Psoas muscle (tissue), 8 donors: ENCODE data around the gene ICAM2. TPM values are rescaled to one million over a fixed set of nuclear protein-coding genes. Genes with fewer than 3 reads are reported as not detected.

Experiments
- ATAC-seq, 4 donors: fragments of 200-7000 bp; cut with Tn5 transposase; one replicate each; pipeline ENCODE4 v1.9.1; 2020; ENCODE audit warnings: moderate library complexity in 3 of 4, mild to moderate bottlenecking in 2 of 4
- DNase-seq, 2 donors: peaks; one replicate each; pipeline ENCODE4 v3.0.0-alpha.2; 2020
- H3K27ac ChIP-seq: fragments of 200-600 bp; one replicate; pipeline ENCODE4 v1.8.0; 2022
- H3K27me3 ChIP-seq, 3 donors: fragments of 200-600 bp in 1 of 3; one replicate each; pipeline versions ENCODE4 v1.6.1 to v1.8.0; 2013 to 2022; ENCODE audit warnings: low read length in 2 of 3, mild to moderate bottlenecking in 2 of 3, moderate library complexity in 1 of 3; ENCODE audit not compliant: insufficient read depth in 3 of 3
- H3K36me3 ChIP-seq, 2 donors: fragments of 200-600 bp in 1 of 2; one replicate each; pipeline versions ENCODE4 v1.6.1 to v1.8.0; 2013 to 2022; ENCODE audit warnings: low read depth in 1 of 2, mild to moderate bottlenecking in 1 of 2, moderate library complexity in 1 of 2; ENCODE audit not compliant: insufficient read depth in 1 of 2
- H3K4me1 ChIP-seq: fragments of 200-600 bp; one replicate; pipeline ENCODE4 v1.8.0; 2022
- H3K4me3 ChIP-seq: fragments of 200-600 bp; one replicate; pipeline ENCODE4 v1.8.0; 2022; ENCODE audit warnings: mild to moderate bottlenecking
- H3K9me3 ChIP-seq: fragments of 200-600 bp; one replicate; pipeline ENCODE4 v1.8.0; 2022
- WGBS, 3 donors: extraction: QIAGEN DNeasy Blood & Tissue Kit; methylation state at CpG; one replicate each; pipeline versions ENCODE4 v1.1.6 to v1.1.7; 2013; 5-methylcytosine and 5-hydroxymethylcytosine counted together
- intact Hi-C, 2 donors: fragments of 100-400 bp; cut with DNase I; formaldehyde crosslinking; loops; one replicate each; pipeline versions ENCODE4 v1.11.0 to v1.14.2; 2022
- polyA plus RNA-seq, 3 donors: library from polyadenylated mRNA; stranded (reverse); fragments of 200-250 nt; gene quantifications; one replicate each; pipeline ENCODE4 v1.2.3, GENCODE V29; 2013
- total RNA-seq, 4 donors: library from RNA; stranded (reverse); fragmentation: NEBNext Ultra II Directional in 2 of 4; extraction: Animal tissue kit (Norgen Biotek cat#: 25700) in 2 of 4; gene quantifications; one replicate each; pipeline versions ENCODE4 v1.2.1 to v1.2.4, GENCODE V29; 2021 to 2023
- TF ChIP-seq, protein P1 (sequence below): fragments of 200-600 bp; IDR thresholded peaks from one replicate; pipeline ENCODE4 v1.8.0; 2022; ENCODE audit warnings: antibody characterized with exemption
- donor health status: healthy with polysubstance abuse.
- donor health status: DM: no; HTN: no; CAD: no; lungs with moderate emphysema.
- donor health status: Bipolar disorder and iron deficiency.
- donor health status: healthy.
- donor health status: DM: yes; HTN: yes; CAD: no.
- donor health status: DM: no; HTN: no; CAD: no.
- donor health status: DM: no; HTN: no; CAD: no.
- donor health status: DM: yes; HTN: yes; CAD: no.

The ICAM2 gene
- total and polyA plus RNA-seq, 7 donors = 20.4 to 50.0 (median 27.0) TPM

DNA sequence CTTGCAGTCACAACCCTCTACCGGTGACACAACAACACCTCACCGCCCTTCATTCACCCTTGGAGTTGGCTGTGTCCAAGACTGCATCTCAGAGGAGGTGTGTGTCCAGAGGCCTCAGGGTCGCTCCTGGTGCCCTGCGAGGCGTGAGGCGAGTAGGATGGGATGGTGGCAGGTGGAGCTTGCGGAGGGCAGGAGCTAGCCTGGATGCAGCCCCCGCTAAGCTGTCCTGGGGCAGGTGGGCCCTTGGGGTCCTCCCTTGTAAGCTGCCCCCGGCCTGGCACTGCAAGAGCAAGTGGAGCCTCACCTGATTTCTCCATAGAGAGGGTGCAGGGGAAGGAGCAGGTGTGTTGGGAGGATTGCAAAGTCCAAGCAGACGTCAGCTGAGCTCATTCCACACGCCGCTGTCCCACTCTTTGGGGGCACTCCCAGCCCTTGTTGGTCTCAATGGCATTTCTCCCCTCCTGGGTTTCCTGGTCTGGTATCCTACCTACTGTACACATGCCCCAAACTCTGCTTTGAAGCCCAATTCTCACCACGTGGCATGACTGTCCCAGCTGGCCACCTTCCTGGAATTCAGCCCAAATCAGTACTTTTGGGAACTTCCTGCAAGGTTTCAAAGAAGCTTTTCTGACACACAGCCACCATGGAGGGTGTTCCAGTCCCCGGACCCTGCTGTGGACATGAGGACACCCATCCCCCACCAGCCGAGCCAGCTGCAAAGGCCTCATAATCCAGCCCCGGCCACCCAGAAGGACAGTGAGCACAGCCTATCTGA is 18.1 kb upstream of the ICAM2 start:
- intact Hi-C loops = no loop called here
- H3K36me3 ChIP-seq = peaks cover 0 to 19% of the 10 kb centered on the region in 2 donors

DNA sequence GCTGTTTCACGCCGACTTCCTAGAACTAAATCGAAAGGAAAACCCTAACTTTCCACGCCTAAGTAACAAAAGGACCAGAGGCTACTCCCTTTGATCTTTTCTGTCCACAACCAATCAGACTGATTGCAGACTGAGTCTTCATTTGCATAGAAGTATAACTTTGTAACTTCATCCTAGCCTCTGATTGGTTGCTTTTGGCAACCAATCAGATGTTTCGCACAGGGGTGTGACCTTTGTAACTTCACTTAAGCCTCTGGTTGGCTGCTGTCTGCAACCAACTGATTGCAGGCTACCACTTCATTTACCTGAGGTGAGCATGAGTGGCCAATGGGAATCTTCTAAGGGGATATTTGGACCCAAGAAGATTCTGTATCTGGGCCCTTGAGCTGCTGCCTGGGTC is 17.4 kb upstream of the ICAM2 start:
- TF ChIP-seq, protein P1, sequence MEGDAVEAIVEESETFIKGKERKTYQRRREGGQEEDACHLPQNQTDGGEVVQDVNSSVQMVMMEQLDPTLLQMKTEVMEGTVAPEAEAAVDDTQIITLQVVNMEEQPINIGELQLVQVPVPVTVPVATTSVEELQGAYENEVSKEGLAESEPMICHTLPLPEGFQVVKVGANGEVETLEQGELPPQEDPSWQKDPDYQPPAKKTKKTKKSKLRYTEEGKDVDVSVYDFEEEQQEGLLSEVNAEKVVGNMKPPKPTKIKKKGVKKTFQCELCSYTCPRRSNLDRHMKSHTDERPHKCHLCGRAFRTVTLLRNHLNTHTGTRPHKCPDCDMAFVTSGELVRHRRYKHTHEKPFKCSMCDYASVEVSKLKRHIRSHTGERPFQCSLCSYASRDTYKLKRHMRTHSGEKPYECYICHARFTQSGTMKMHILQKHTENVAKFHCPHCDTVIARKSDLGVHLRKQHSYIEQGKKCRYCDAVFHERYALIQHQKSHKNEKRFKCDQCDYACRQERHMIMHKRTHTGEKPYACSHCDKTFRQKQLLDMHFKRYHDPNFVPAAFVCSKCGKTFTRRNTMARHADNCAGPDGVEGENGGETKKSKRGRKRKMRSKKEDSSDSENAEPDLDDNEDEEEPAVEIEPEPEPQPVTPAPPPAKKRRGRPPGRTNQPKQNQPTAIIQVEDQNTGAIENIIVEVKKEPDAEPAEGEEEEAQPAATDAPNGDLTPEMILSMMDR = no peak
- intact Hi-C loops = no loop called here
- H3K27ac ChIP-seq = no peak overlapping the region
- 95 to 98% (median 96%) methylated on average over 5 of the region's 5 CpGs for WGBS, 3 donors
- H3K4me3 ChIP-seq = no peak overlapping the region
- H3K36me3 ChIP-seq = peaks cover 0 to 12% of the 10 kb centered on the region in 2 donors
- no peak for ATAC-seq
- DNase-seq = no peak
- H3K9me3 ChIP-seq = no peaks in the 10 kb centered on the region
- H3K4me1 ChIP-seq = no peaks in the 10 kb centered on the region
- H3K27me3 ChIP-seq = no peaks in the 10 kb centered on the region

More for the DNA sequence above, 18.1 kb upstream of the ICAM2 start:
- Histone ChIP-seq H3K4me1 (no peaks in the 10 kb centered on the region), H3K27ac (no peak overlapping the region), H3K9me3 (no peaks in the 10 kb centered on the region), H3K4me3 (no peak overlapping the region), H3K27me3 (no peaks in the 10 kb centered on the region)
- DNase-seq (no peak), ATAC-seq (peak in 1 of 4 donors; percentile 33)
- WGBS, 3 donors = 84 to 89% (median 87%) methylated on average over 16 of the region's 16 CpGs
- TF ChIP-seq, protein P1 = no peak

DNA sequence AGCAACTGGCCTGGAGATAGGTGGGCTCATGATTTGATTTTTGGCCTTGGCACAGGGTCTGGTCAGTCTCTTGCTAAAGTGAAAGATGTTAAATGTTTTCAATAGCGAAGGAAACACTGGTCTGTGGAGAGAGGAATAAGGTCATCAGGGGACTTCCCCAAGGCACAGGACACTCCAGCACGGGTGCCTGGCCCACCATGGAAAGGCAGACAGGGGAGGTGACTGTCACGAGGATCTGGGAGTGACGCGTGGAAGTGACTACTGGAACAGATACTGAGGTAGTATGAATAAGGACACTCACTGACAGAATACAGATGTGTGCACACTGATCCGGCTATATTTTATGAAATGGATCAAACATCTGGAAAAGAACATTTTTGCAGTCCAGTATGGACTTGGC is 16.7 kb upstream of the ICAM2 start:
- TF ChIP-seq, protein P1 = no peak
- Histone ChIP-seq H3K27ac (no peak overlapping the region), H3K9me3 (no peaks in the 10 kb centered on the region), H3K4me1 (no peaks in the 10 kb centered on the region), H3K36me3 (peaks cover 0 to 6% of the 10 kb centered on the region in 2 donors), H3K27me3 (no peaks in the 10 kb centered on the region), H3K4me3 (no peak overlapping the region)
- intact Hi-C loops = no loop called here
- 73 to 82% (median 82%) methylated on average over 6 of the region's 6 CpGs for WGBS, 3 donors
- no peak for ATAC-seq
- no peak for DNase-seq

DNA sequence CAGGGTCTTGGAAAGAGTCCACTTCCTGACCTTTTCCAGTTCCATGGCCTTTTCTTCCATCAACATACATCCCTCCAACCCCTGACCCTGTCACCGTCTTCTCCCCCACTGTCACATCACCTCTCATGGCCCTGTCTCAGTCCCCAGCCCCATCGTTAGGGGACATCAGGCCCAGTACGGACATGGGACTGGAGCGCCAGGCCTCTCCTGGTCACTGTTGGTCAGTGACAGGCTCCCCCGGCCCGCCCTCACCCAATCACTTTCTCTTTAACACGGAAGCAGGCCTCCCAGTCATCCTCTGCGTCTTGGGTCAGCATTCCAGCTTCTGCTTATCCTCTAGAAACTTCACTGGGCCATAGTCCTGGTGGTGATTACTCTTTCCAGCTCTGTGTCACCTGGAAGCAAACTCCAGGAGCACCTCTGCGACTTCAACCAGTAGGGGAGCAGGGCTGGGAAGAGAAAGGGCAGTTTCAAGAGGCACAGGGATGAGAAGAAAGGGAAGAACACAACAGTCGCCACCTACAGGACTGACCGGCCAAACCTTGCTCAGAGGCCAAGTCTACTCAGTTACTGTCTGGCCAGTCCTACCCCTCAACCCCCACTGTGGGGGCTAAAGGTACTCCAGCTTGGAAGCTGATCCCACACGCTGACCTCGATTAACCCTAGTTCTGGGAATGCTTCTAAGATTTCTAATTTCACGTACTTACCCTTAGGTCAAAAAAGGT is 15.9 kb upstream of the ICAM2 start:
- no peaks in the 10 kb centered on the region for H3K27me3 ChIP-seq
- ATAC-seq (no peak), DNase-seq (no peak)
- 82 to 88% (median 86%) methylated on average over 14 of the region's 14 CpGs for WGBS, 3 donors
- no peaks in the 10 kb centered on the region for H3K4me1 ChIP-seq
- H3K27ac ChIP-seq = no peak overlapping the region
- TF ChIP-seq, protein P1 = no peak
- H3K36me3 ChIP-seq = no peaks in the 10 kb centered on the region
- no peaks in the 10 kb centered on the region for H3K9me3 ChIP-seq
- H3K4me3 ChIP-seq = no peak overlapping the region
- intact Hi-C loops = no loop called here
